ENCODE measurements around the gene EPHA4.

EPHA4 gene

GRCh38 chr2:221381928-221382488 is 190.1 kb downstream of the EPHA4 start:
- DNase-seq, result no peak

GRCh38 chr2:221380686-221381085 is 191.4 kb downstream of the EPHA4 start:
- no peak for DNase-seq

- DNase-seq, result no peak
These were observed 192.0 kb downstream of the EPHA4 start for GRCh38 chr2:221380062-221380461.

- DNase-seq, result no peak
These were observed 194.5 kb downstream of the EPHA4 start for GRCh38 chr2:221377597-221377996.

GRCh38 chr2:221377066-221377465 is 195.0 kb downstream of the EPHA4 start:
- no peak for DNase-seq

GRCh38 chr2:221374234-221374633 is 197.9 kb downstream of the EPHA4 start:
- DNase-seq, result no peak

- no peak for DNase-seq
These were observed 199.2 kb downstream of the EPHA4 start for GRCh38 chr2:221372907-221373306.

GRCh38 chr2:221372159-221372884 is 199.8 kb downstream of the EPHA4 start:
- DNase-seq, result no peak

- no peak for DNase-seq
These were observed 200.8 kb downstream of the EPHA4 start for GRCh38 chr2:221371347-221371746.

- no peak for DNase-seq
These were observed 201.3 kb downstream of the EPHA4 start for GRCh38 chr2:221370857-221371211.

- DNase-seq, result no peak
These were observed 201.8 kb downstream of the EPHA4 start for GRCh38 chr2:221370076-221370856.

Data from amniotic stem cell (primary cell).